Measurements from ENCODE around the gene GCK.

Gene GCK

GRCh38 chr7:44189286-44189992, at the start of gene GCK:
TSS of gene GCK (minus strand) at chr7:44189439. CDS start at chr7:44188953, 486 bp downstream.
- Histone ChIP-seq H3K9me3 (ENCODE audit: control insufficient read depth in 1 of 2, low read length in 2 of 2) (no peaks in the 10 kb centered on the region), H3K27me3 (ENCODE audit: low read depth, low read length) (no peaks in the 10 kb centered on the region), H3K27ac (ENCODE audit: low read length) (no peak within 1 kb of the TSS), H3K36me3 (ENCODE audit: control insufficient read depth in 1 of 2, insufficient read depth in 2 of 2, low read length in 2 of 2) (no peaks in the 10 kb centered on the region), H3K4me3 (ENCODE audit: low read depth in 1 of 2, low read length in 2 of 2) (no peak within 1 kb of the TSS), H3K4me1 (ENCODE audit: control insufficient read depth in 1 of 2, insufficient read depth in 2 of 2, low read length in 2 of 2) (no peaks in the 10 kb centered on the region)

- no peaks in the 10 kb centered on the region for H3K36me3 ChIP-seq (ENCODE audit: control insufficient read depth in 1 of 2, insufficient read depth in 2 of 2, low read length in 2 of 2)
- no peak overlapping the region for H3K27ac ChIP-seq (ENCODE audit: low read length)
- no peak overlapping the region for H3K4me3 ChIP-seq (ENCODE audit: low read depth in 1 of 2, low read length in 2 of 2)
- H3K9me3 ChIP-seq (ENCODE audit: control insufficient read depth in 1 of 2, low read length in 2 of 2): no peaks in the 10 kb centered on the region
- H3K27me3 ChIP-seq (ENCODE audit: low read depth, low read length): no peaks in the 10 kb centered on the region
- no peaks in the 10 kb centered on the region for H3K4me1 ChIP-seq (ENCODE audit: control insufficient read depth in 1 of 2, insufficient read depth in 2 of 2, low read length in 2 of 2)
Measured at GRCh38 chr7:44238116-44238695, 49.0 kb upstream of the GCK start.

- no peaks in the 10 kb centered on the region for H3K4me1 ChIP-seq (ENCODE audit: control insufficient read depth in 1 of 2, insufficient read depth in 2 of 2, low read length in 2 of 2)
- H3K27ac ChIP-seq (ENCODE audit: low read length): no peak overlapping the region
- H3K36me3 ChIP-seq (ENCODE audit: control insufficient read depth in 1 of 2, insufficient read depth in 2 of 2, low read length in 2 of 2): no peaks in the 10 kb centered on the region
- H3K9me3 ChIP-seq (ENCODE audit: control insufficient read depth in 1 of 2, low read length in 2 of 2): no peaks in the 10 kb centered on the region
- no peak overlapping the region for H3K4me3 ChIP-seq (ENCODE audit: low read depth in 1 of 2, low read length in 2 of 2)
- H3K27me3 ChIP-seq (ENCODE audit: low read depth, low read length): no peaks in the 10 kb centered on the region
Measured at GRCh38 chr7:44237696-44238095, 48.5 kb upstream of the GCK start.

GRCh38 chr7:44236333-44236728, 47.1 kb upstream of the GCK start:
- Histone ChIP-seq H3K27ac (ENCODE audit: low read length) (no peak overlapping the region), H3K27me3 (ENCODE audit: low read depth, low read length) (no peaks in the 10 kb centered on the region), H3K4me3 (ENCODE audit: low read depth in 1 of 2, low read length in 2 of 2) (no peak overlapping the region), H3K4me1 (ENCODE audit: control insufficient read depth in 1 of 2, insufficient read depth in 2 of 2, low read length in 2 of 2) (no peaks in the 10 kb centered on the region), H3K36me3 (ENCODE audit: control insufficient read depth in 1 of 2, insufficient read depth in 2 of 2, low read length in 2 of 2) (no peaks in the 10 kb centered on the region), H3K9me3 (ENCODE audit: control insufficient read depth in 1 of 2, low read length in 2 of 2) (no peaks in the 10 kb centered on the region)

GRCh38 chr7:44235582-44236332, 46.5 kb upstream of the GCK start:
- Histone ChIP-seq H3K36me3 (ENCODE audit: control insufficient read depth in 1 of 2, insufficient read depth in 2 of 2, low read length in 2 of 2) (no peaks in the 10 kb centered on the region), H3K4me1 (ENCODE audit: control insufficient read depth in 1 of 2, insufficient read depth in 2 of 2, low read length in 2 of 2) (no peaks in the 10 kb centered on the region), H3K27me3 (ENCODE audit: low read depth, low read length) (no peaks in the 10 kb centered on the region), H3K27ac (ENCODE audit: low read length) (no peak overlapping the region), H3K9me3 (ENCODE audit: control insufficient read depth in 1 of 2, low read length in 2 of 2) (no peaks in the 10 kb centered on the region), H3K4me3 (ENCODE audit: low read depth in 1 of 2, low read length in 2 of 2) (no peak overlapping the region)

GRCh38 chr7:44235066-44235465, 45.8 kb upstream of the GCK start:
- Histone ChIP-seq H3K36me3 (ENCODE audit: control insufficient read depth in 1 of 2, insufficient read depth in 2 of 2, low read length in 2 of 2) (no peaks in the 10 kb centered on the region), H3K9me3 (ENCODE audit: control insufficient read depth in 1 of 2, low read length in 2 of 2) (no peaks in the 10 kb centered on the region), H3K4me3 (ENCODE audit: low read depth in 1 of 2, low read length in 2 of 2) (no peak overlapping the region), H3K27me3 (ENCODE audit: low read depth, low read length) (no peaks in the 10 kb centered on the region), H3K4me1 (ENCODE audit: control insufficient read depth in 1 of 2, insufficient read depth in 2 of 2, low read length in 2 of 2) (no peaks in the 10 kb centered on the region), H3K27ac (ENCODE audit: low read length) (no peak overlapping the region)

GRCh38 chr7:44232901-44233715, 43.9 kb upstream of the GCK start:
- Histone ChIP-seq H3K27ac (ENCODE audit: low read length) (no peak overlapping the region), H3K4me1 (ENCODE audit: control insufficient read depth in 1 of 2, insufficient read depth in 2 of 2, low read length in 2 of 2) (no peaks in the 10 kb centered on the region), H3K4me3 (ENCODE audit: low read depth in 1 of 2, low read length in 2 of 2) (no peak overlapping the region), H3K9me3 (ENCODE audit: control insufficient read depth in 1 of 2, low read length in 2 of 2) (no peaks in the 10 kb centered on the region), H3K36me3 (ENCODE audit: control insufficient read depth in 1 of 2, insufficient read depth in 2 of 2, low read length in 2 of 2) (no peaks in the 10 kb centered on the region), H3K27me3 (ENCODE audit: low read depth, low read length) (no peaks in the 10 kb centered on the region)

- Histone ChIP-seq H3K4me1 (ENCODE audit: control insufficient read depth in 1 of 2, insufficient read depth in 2 of 2, low read length in 2 of 2) (no peaks in the 10 kb centered on the region), H3K4me3 (ENCODE audit: low read depth in 1 of 2, low read length in 2 of 2) (no peak overlapping the region), H3K27me3 (ENCODE audit: low read depth, low read length) (no peaks in the 10 kb centered on the region), H3K27ac (ENCODE audit: low read length) (no peak overlapping the region), H3K36me3 (ENCODE audit: control insufficient read depth in 1 of 2, insufficient read depth in 2 of 2, low read length in 2 of 2) (no peaks in the 10 kb centered on the region), H3K9me3 (ENCODE audit: control insufficient read depth in 1 of 2, low read length in 2 of 2) (no peaks in the 10 kb centered on the region)
Measured at GRCh38 chr7:44232396-44232795, 43.2 kb upstream of the GCK start.

- Histone ChIP-seq H3K27me3 (ENCODE audit: low read depth, low read length) (no peaks in the 10 kb centered on the region), H3K36me3 (ENCODE audit: control insufficient read depth in 1 of 2, insufficient read depth in 2 of 2, low read length in 2 of 2) (no peaks in the 10 kb centered on the region), H3K27ac (ENCODE audit: low read length) (no peak overlapping the region)
Measured at GRCh38 chr7:44231088-44231487, 41.8 kb upstream of the GCK start.

GRCh38 chr7:44230286-44230685, 41.0 kb upstream of the GCK start:
- Histone ChIP-seq H3K9me3 (ENCODE audit: control insufficient read depth in 1 of 2, low read length in 2 of 2) (no peaks in the 10 kb centered on the region), H3K27me3 (ENCODE audit: low read depth, low read length) (no peaks in the 10 kb centered on the region), H3K27ac (ENCODE audit: low read length) (no peak overlapping the region), H3K4me3 (ENCODE audit: low read depth in 1 of 2, low read length in 2 of 2) (no peak overlapping the region), H3K36me3 (ENCODE audit: control insufficient read depth in 1 of 2, insufficient read depth in 2 of 2, low read length in 2 of 2) (no peaks in the 10 kb centered on the region), H3K4me1 (ENCODE audit: control insufficient read depth in 1 of 2, insufficient read depth in 2 of 2, low read length in 2 of 2) (no peaks in the 10 kb centered on the region)

More at GRCh38 chr7:44231088-44231487, 41.8 kb upstream of the GCK start:
- Histone ChIP-seq H3K9me3 (ENCODE audit: control insufficient read depth in 1 of 2, low read length in 2 of 2) (no peaks in the 10 kb centered on the region), H3K4me1 (ENCODE audit: control insufficient read depth in 1 of 2, insufficient read depth in 2 of 2, low read length in 2 of 2) (no peaks in the 10 kb centered on the region), H3K4me3 (ENCODE audit: low read depth in 1 of 2, low read length in 2 of 2) (no peak overlapping the region)

GRCh38 chr7:44229546-44230105, 40.4 kb upstream of the GCK start:
- no peaks in the 10 kb centered on the region for H3K27me3 ChIP-seq (ENCODE audit: low read depth, low read length)
- H3K27ac ChIP-seq (ENCODE audit: low read length): no peak overlapping the region
- no peaks in the 10 kb centered on the region for H3K36me3 ChIP-seq (ENCODE audit: control insufficient read depth in 1 of 2, insufficient read depth in 2 of 2, low read length in 2 of 2)
- H3K4me3 ChIP-seq (ENCODE audit: low read depth in 1 of 2, low read length in 2 of 2): no peak overlapping the region
- H3K4me1 ChIP-seq (ENCODE audit: control insufficient read depth in 1 of 2, insufficient read depth in 2 of 2, low read length in 2 of 2): no peaks in the 10 kb centered on the region
- H3K9me3 ChIP-seq (ENCODE audit: control insufficient read depth in 1 of 2, low read length in 2 of 2): no peaks in the 10 kb centered on the region
